Activated CD4-positive, alpha-beta memory T cell treated with anti-CD3 and anti-CD28 coated beads for 36 hours (primary cell): ENCODE data around the gene TMPRSS11D. TPM values are rescaled to one million over a fixed set of nuclear protein-coding genes. Genes with fewer than 3 reads are reported as not detected.

Experiments
- CTCF ChIA-PET: fragments of 350-600 bp; sonication (Branson Sonifier 250); formaldehyde crosslinking; loops from one replicate; lab custom pipeline; 2021; ENCODE audit warnings: antibody characterized with exemption, inconsistent platforms; lab: Charles Lee
- POLR2A ChIA-PET: fragments of 350-600 bp; sonication (Branson Sonifier 250); formaldehyde crosslinking; loops from one replicate; lab custom pipeline; 2021; ENCODE audit warnings: antibody characterized with exemption; lab: Charles Lee
- DNase-seq: peaks from one replicate; pipeline ENCODE4 v3.0.0-alpha.2; 2020
- H3K27ac Mint-ChIP-seq: one replicate; pipeline ENCODE4 v1.8.0; 2021; ENCODE audit warnings: mixed read lengths
- H3K27me3 Mint-ChIP-seq: one replicate; pipeline ENCODE4 v1.8.0; 2021; ENCODE audit warnings: mixed read lengths
- H3K36me3 Mint-ChIP-seq: one replicate; pipeline ENCODE4 v1.8.0; 2021; ENCODE audit warnings: mixed read lengths
- H3K4me1 Mint-ChIP-seq: one replicate; pipeline ENCODE4 v1.8.0; 2021; ENCODE audit warnings: low read depth, mixed read lengths
- H3K4me3 Mint-ChIP-seq: one replicate; pipeline ENCODE4 v1.8.0; 2021; ENCODE audit warnings: mild to moderate bottlenecking, mixed read lengths
- H3K9me3 Mint-ChIP-seq: one replicate; pipeline ENCODE4 v1.8.0; 2021; ENCODE audit warnings: mixed read lengths
- intact Hi-C: fragments of 100-400 bp; cut with micrococcal nuclease; formaldehyde crosslinking; loops from one replicate; pipeline ENCODE4 v1.15.1; 2023
- total RNA-seq, 2 experiments: library from RNA; stranded (reverse); gene quantifications; one replicate each; pipeline ENCODE4 v1.2.3, GENCODE V29; 2021

The TMPRSS11D gene
- total RNA-seq, 2 experiments from 2014 or later: not detected

GRCh38 chr4:67885762-67886161 lies 2.0 kb upstream of the TMPRSS11D start:
- Mint-ChIP-seq H3K4me1 (no peaks in the 10 kb centered on the region), H3K4me3 (no peak overlapping the region), H3K27me3 (peaks cover 10% of the 10 kb centered on the region), H3K27ac (no peak overlapping the region), H3K9me3 (no peaks in the 10 kb centered on the region), H3K36me3 (no peaks in the 10 kb centered on the region)
- POLR2A ChIA-PET: no interaction called here
- CTCF ChIA-PET: no interaction called here
- DNase-seq: no peak
- intact Hi-C loops: no loop called here

DNA sequence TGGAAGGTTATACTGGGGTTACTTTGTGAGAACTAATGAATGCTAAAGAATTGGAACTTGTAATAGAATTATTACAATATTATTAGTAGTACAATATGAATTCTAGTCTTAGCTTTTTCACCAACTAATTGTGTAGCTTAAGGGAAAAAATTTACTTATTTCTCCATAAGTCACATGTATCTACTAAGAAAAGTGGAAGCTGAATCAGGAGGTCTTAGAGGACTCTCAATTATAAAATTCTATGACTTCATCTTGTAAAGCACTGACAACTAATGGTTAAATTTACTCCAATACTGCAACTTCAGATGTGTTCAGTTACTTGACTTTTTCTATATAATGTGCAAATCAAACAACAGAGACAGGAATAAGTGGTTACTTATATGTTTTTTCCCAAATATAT lies 899 bp upstream of the TMPRSS11D start:
- no peak overlapping the region for H3K27ac Mint-ChIP-seq
- no peaks in the 10 kb centered on the region for H3K4me1 Mint-ChIP-seq
- POLR2A ChIA-PET: no interaction called here
- intact Hi-C loops: no loop called here
- CTCF ChIA-PET: interaction anchor here (3.2 kb wide), 1 partner anchor 26 kb away, joined by 10 read pairs; no protein-coding TSS in a partner anchor
- no peak for DNase-seq
- H3K27me3 Mint-ChIP-seq: peaks cover 10% of the 10 kb centered on the region
- no peaks in the 10 kb centered on the region for H3K36me3 Mint-ChIP-seq
- H3K9me3 Mint-ChIP-seq: no peaks in the 10 kb centered on the region
- H3K4me3 Mint-ChIP-seq: no peak overlapping the region

DNA sequence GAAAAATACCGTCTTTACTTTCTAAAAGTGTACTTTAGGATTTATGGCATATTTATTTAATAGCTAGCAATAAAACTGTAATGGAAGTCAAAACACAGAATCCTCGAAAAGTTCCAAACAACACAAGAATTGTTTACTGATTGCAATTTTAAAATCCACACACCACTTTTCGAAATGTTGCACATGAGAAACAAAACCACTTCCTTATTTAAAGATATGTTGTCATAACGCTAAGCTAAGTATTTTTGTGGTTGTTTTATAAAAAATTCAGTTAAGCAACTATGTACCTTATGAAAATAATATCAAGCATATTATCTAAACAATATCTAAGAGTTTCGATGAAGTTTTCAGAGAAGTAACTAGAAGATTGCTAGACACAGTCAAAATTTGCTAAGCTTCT lies 344 bp downstream of the TMPRSS11D start:
- ChIA-PET CTCF (interaction anchor here (3.2 kb wide), 1 partner anchor 28 kb away, joined by 10 read pairs; no protein-coding TSS in a partner anchor), POLR2A (no interaction called here)
- Mint-ChIP-seq H3K27me3 (peaks cover 10% of the 10 kb centered on the region), H3K4me1 (no peaks in the 10 kb centered on the region), H3K27ac (no peak overlapping the region), H3K9me3 (no peaks in the 10 kb centered on the region), H3K36me3 (no peaks in the 10 kb centered on the region), H3K4me3 (no peak overlapping the region)
- no peak for DNase-seq
- intact Hi-C loops: no loop called here

DNA sequence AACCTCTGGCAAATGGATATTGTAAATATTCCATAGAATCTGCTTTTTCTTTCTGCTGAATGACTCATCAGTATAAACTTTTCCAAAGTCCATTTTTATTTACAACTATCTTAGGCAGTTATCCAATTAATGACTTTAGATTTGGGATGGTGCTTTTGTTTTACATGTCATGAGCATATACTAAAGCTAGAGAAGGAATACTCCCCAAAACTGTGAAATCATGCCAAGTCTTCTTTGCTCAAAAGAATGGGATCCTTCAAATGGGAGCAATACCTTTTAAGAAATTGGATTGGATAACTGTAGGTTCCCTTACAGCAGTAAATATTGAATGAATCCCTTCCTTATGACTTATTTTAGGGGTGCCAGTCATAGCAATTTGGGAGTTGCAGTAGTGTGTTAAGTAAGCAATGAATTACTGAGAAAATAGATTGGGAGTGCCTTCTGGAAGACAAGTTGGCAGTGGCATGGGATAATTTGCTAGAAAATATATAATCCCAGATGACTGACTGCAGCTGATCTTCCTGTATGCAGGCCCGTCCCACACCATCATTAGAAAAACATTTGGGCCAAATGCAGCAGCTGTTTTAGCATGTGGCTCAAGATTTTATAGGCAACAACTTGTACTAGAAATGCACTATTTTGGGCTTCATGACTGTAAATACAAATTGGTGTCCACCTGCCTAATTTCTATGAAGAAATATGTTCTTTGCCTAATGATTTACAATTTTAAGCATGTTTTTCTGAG lies 2.8 kb downstream of the TMPRSS11D start:
- CTCF ChIA-PET: no interaction called here
- POLR2A ChIA-PET: no interaction called here
- peaks cover 6% of the 10 kb centered on the region for H3K27me3 Mint-ChIP-seq
- H3K9me3 Mint-ChIP-seq: no peaks in the 10 kb centered on the region
- H3K36me3 Mint-ChIP-seq: no peaks in the 10 kb centered on the region
- no peaks in the 10 kb centered on the region for H3K4me1 Mint-ChIP-seq
- intact Hi-C loops: no loop called here
- H3K27ac Mint-ChIP-seq: no peak overlapping the region
- DNase-seq: no peak
- H3K4me3 Mint-ChIP-seq: no peak overlapping the region

DNA sequence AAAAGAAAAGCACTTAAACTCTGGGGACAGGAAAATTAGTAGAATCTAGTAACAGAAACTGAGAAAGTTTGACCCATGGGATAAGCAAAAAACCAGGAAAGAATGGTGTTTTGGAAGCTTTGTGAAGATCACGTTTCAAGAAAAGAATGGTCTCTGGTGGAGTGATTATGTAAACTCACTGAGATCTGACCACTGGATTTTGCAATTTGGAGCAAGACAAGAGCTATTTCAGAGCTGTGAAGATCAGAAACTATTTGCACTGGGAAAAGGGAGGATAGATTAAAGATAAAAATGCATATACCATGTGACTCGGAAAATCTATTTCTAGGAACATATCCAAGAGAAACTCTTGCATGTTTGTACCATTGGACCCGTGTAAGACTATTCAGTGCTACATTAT lies 4.3 kb downstream of the TMPRSS11D start:
- CTCF ChIA-PET: no interaction called here
- H3K4me3 Mint-ChIP-seq: no peak overlapping the region

GRCh38 chr4:67877086-67877485 lies 6.7 kb downstream of the TMPRSS11D start:
- H3K9me3 Mint-ChIP-seq: no peaks in the 10 kb centered on the region
- no peaks in the 10 kb centered on the region for H3K36me3 Mint-ChIP-seq
- DNase-seq: no peak
- H3K27ac Mint-ChIP-seq: no peak overlapping the region
- H3K4me1 Mint-ChIP-seq: no peaks in the 10 kb centered on the region
- CTCF ChIA-PET: no interaction called here
- intact Hi-C loops: no loop called here
- H3K27me3 Mint-ChIP-seq: peaks cover 1% of the 10 kb centered on the region
- no peak overlapping the region for H3K4me3 Mint-ChIP-seq
- POLR2A ChIA-PET: no interaction called here

More for the DNA sequence above, 4.3 kb downstream of the TMPRSS11D start:
- Mint-ChIP-seq H3K36me3 (no peaks in the 10 kb centered on the region), H3K27ac (no peak overlapping the region), H3K27me3 (peaks cover 1% of the 10 kb centered on the region), H3K4me1 (no peaks in the 10 kb centered on the region), H3K9me3 (no peaks in the 10 kb centered on the region)
- DNase-seq: no peak
- POLR2A ChIA-PET: no interaction called here
- intact Hi-C loops: no loop called here

DNA sequence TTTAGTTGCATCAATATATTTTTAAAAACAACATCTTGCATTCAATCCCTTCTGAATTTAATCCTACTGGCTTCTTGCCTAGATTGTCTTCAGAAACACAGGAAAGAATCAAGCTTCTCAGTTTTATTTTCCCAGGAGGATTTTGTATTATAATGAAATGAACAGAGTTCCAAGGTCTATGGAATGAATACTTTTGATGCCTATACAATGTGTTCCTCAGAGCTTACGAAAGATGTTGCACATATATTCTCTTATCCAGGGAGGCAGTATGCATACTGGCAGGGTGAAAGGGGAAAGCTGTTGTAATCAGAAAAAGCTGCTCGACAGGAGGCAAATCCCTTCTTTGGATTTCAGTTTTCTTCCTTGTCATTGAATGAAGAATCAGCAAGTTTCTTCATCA lies 8.8 kb downstream of the TMPRSS11D start:
- CTCF ChIA-PET: no interaction called here
- intact Hi-C loops: no loop called here
- no peaks in the 10 kb centered on the region for H3K4me1 Mint-ChIP-seq

DNA sequence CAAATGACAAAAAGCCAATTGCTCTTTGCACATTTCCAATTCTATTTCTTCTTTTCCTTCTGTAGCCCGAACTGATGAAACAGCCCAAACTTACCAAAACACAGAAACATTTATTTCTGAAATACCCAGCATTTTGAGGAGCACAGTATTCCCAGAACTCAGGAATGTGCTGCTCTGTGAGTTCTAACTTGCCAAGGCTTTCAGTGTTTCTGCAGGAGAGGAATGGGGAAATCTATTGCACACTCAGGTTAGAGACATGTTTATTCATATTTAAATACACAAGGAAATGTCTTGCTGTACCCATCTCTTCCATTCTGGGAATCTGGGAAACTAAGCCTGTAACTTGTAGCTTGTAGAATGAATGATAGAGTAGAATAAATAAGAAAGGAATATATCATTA lies 10.7 kb downstream of the TMPRSS11D start:
- Mint-ChIP-seq H3K27me3 (peaks cover 1% of the 10 kb centered on the region), H3K9me3 (no peaks in the 10 kb centered on the region), H3K4me3 (no peak overlapping the region), H3K36me3 (no peaks in the 10 kb centered on the region), H3K4me1 (no peaks in the 10 kb centered on the region), H3K27ac (no peak overlapping the region)
- intact Hi-C loops: loop anchor here (2.0 kb wide), 1 partner anchor 38 kb away; no protein-coding TSS in a partner anchor
- no peak for DNase-seq
- ChIA-PET CTCF (no interaction called here), POLR2A (no interaction called here)

More for the DNA sequence above, 8.8 kb downstream of the TMPRSS11D start:
- Mint-ChIP-seq H3K36me3 (no peaks in the 10 kb centered on the region), H3K4me3 (no peak overlapping the region), H3K9me3 (no peaks in the 10 kb centered on the region), H3K27me3 (peaks cover 1% of the 10 kb centered on the region), H3K27ac (no peak overlapping the region)
- POLR2A ChIA-PET: no interaction called here
- no peak for DNase-seq

DNA sequence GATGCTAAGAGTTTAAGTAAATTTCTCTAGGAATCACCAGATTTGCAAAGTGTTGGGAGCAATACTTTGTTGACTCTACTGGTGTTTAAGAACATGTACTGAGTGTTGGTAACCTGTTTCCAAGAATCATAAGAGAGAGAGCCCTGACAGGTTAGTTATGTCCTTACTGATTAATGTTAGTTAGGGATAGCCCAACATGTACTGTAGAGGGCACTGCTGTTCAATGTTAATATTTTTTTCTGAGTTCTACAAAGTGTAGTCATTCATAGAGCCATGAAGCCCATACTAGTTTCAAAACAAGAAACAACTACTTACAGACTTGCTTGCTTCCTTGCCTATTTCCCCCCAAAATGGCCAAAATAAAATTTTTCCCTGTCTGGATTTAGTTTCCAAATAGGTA lies 11.9 kb downstream of the TMPRSS11D start:
- ChIA-PET POLR2A (no interaction called here), CTCF (no interaction called here)
- H3K36me3 Mint-ChIP-seq: no peaks in the 10 kb centered on the region
- no peak overlapping the region for H3K4me3 Mint-ChIP-seq
- intact Hi-C loops: loop anchor here (1.0 to 2.0 kb wide), 2 partner anchors 39 to 303 kb away; no protein-coding TSS in a partner anchor
- H3K27ac Mint-ChIP-seq: no peak overlapping the region
- H3K27me3 Mint-ChIP-seq: no peaks in the 10 kb centered on the region
- H3K9me3 Mint-ChIP-seq: no peaks in the 10 kb centered on the region
- DNase-seq: no peak
- H3K4me1 Mint-ChIP-seq: no peaks in the 10 kb centered on the region

DNA sequence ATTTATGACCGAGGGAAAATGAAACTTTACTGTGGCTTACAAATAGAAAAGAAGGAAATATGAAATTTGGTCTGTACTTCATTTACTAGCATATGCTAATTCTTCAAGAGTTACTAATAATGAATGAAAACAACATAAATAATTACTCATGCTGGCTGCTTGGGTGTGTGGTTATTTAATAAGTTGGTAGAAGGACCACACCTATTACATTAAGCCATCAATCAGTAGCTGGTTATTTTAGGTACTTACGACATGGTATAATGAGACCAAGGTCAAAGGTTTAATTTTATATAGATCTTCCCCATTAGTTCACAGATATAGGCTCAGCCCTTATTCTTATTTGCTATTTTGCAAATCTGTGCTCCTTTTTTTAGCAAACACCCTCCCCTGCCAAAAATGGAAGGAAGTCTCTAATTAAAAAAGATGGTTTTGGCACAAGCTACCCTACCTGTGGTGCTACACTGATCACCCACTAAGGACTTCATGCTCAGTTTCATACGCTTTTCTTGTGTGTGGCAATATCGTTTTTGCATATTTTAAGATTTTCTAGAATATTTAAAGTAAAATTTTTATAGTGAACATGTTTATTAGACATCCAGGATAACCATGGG lies 14.1 kb downstream of the TMPRSS11D start:
- intact Hi-C loops: no loop called here
- ChIA-PET CTCF (no interaction called here), POLR2A (no interaction called here)
- Mint-ChIP-seq H3K4me3 (no peak overlapping the region), H3K4me1 (no peaks in the 10 kb centered on the region), H3K9me3 (peaks cover 7% of the 10 kb centered on the region), H3K36me3 (no peaks in the 10 kb centered on the region), H3K27me3 (no peaks in the 10 kb centered on the region), H3K27ac (no peak overlapping the region)
- no peak for DNase-seq

DNA sequence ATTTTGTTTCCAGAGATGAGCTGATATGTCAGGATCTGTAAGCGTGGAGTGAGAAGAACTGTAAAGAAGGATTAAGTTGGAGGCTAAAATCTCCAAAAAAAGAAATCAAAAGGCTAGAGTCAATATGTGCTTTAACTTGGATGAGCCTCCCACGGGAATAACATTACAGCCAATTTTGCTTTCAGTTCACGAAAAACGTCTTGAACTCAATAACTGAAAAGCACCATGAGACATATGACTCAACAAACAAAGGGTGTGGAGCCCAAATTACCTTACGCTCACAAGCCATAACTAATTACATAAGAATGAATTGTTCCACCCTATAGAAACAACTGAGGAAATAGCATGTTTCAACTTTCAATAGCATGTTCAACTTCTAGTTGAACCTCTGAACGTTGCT lies 22.3 kb downstream of the TMPRSS11D start:
- CTCF ChIA-PET: interaction anchor here (0.6 kb wide), 1 partner anchor 1763 kb away, joined by 4 read pairs; no protein-coding TSS in a partner anchor

DNA sequence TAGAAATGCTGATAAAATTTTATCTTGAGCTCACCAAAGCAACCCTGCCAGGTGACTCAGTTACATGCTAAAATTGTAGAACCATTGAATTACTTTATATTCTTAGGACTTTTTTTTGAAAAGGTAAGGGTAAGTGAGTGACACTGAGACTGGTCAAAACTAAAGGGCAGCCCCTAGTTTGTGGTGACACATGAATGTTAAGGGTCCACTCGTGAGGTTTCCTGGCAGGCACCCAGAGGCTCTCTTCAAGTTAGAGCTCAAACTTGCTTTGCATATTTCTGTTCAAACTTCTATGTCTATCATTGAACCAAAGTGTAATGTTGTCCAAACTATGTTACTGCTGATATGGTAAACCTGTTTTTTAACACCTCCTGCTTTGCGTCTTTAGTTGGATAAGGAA lies 30.5 kb downstream of the TMPRSS11D start:
- no peaks in the 10 kb centered on the region for H3K36me3 Mint-ChIP-seq
- intact Hi-C loops: no loop called here
- CTCF ChIA-PET: interaction anchor here (0.6 kb wide), 1 partner anchor 297 kb away, joined by 3 read pairs; no protein-coding TSS in a partner anchor
- no peak overlapping the region for H3K4me3 Mint-ChIP-seq
- POLR2A ChIA-PET: no interaction called here
- H3K27me3 Mint-ChIP-seq: peaks cover 3% of the 10 kb centered on the region
- no peak overlapping the region for H3K27ac Mint-ChIP-seq
- peaks cover 4% of the 10 kb centered on the region for H3K9me3 Mint-ChIP-seq
- H3K4me1 Mint-ChIP-seq: no peaks in the 10 kb centered on the region
- no peak for DNase-seq

More for the DNA sequence above, 22.3 kb downstream of the TMPRSS11D start:
- DNase-seq: no peak
- no peaks in the 10 kb centered on the region for H3K27me3 Mint-ChIP-seq
- no peaks in the 10 kb centered on the region for H3K36me3 Mint-ChIP-seq
- H3K27ac Mint-ChIP-seq: no peak overlapping the region
- H3K4me3 Mint-ChIP-seq: no peak overlapping the region
- H3K9me3 Mint-ChIP-seq: peaks cover 7% of the 10 kb centered on the region
- POLR2A ChIA-PET: no interaction called here
- H3K4me1 Mint-ChIP-seq: no peaks in the 10 kb centered on the region
- intact Hi-C loops: no loop called here
